ENCODE data around the gene RHBDD2. TPM values are rescaled to one million over a fixed set of nuclear protein-coding genes. Genes with fewer than 3 reads are reported as not detected.
"Not testable (repeated sequence)": the region's sequence is repeated elsewhere in the genome, so short reads cannot be mapped to it uniquely, and the experiment has no call there.

RHBDD2 gene
- total RNA-seq, 1 donor from 2014 or later = 32.8 TPM

- intact Hi-C loops (cut with micrococcal nuclease) = no loop called here
- H3K9me3 Mint-ChIP-seq = no peaks in the 10 kb centered on the region
- ChIA-PET CTCF (interaction anchor here (0.6 to 4.0 kb wide), 2 partner anchors 152 to 1695 kb away, joined by 3 to 57 read pairs; no protein-coding TSS in a partner anchor), POLR2A (no interaction called here)
- H3K27ac Mint-ChIP-seq = no peak overlapping the region
- no peak overlapping the region for H3K4me3 Mint-ChIP-seq
- H3K27me3 Mint-ChIP-seq = peaks cover 16% of the 10 kb centered on the region
- H3K36me3 Mint-ChIP-seq (ENCODE audit: low read depth) = no peaks in the 10 kb centered on the region
- ATAC-seq (ENCODE audit: low read depth) (no peak), DNase-seq (no peak)
- TF ChIP-seq CTCF (IDR thresholded peaks at IDR 0.05) = no peak
- no peaks in the 10 kb centered on the region for H3K4me1 Mint-ChIP-seq
These were observed 10.7 kb upstream of the RHBDD2 start for GRCh38 chr7:75868153-75868552.

GRCh38 chr7:75869776-75870379 is 9.0 kb upstream of the RHBDD2 start:
- POLR2A ChIA-PET = no interaction called here
- no peaks in the 10 kb centered on the region for H3K36me3 Mint-ChIP-seq (ENCODE audit: low read depth)
- ATAC-seq (ENCODE audit: low read depth) = no peak
- H3K27me3 Mint-ChIP-seq = peaks cover 11% of the 10 kb centered on the region
- no peaks in the 10 kb centered on the region for H3K4me1 Mint-ChIP-seq
- intact Hi-C loops (cut with micrococcal nuclease) = no loop called here
- TF ChIP-seq CTCF (IDR thresholded peaks at IDR 0.05) = no peak
- DNase-seq = no peak
- no peak overlapping the region for H3K4me3 Mint-ChIP-seq
- CTCF ChIA-PET = interaction anchor here (2.0 kb wide), 1 partner anchor 150 kb away, joined by 11 read pairs; no protein-coding TSS in a partner anchor
- no peak overlapping the region for H3K27ac Mint-ChIP-seq
- H3K9me3 Mint-ChIP-seq = no peaks in the 10 kb centered on the region

- ChIA-PET POLR2A (no interaction called here), CTCF (interaction anchor here (2.0 kb wide), 1 partner anchor 149 kb away, joined by 11 read pairs; no protein-coding TSS in a partner anchor)
- DNase-seq (no peak), ATAC-seq (ENCODE audit: low read depth) (no peak)
- H3K27me3 Mint-ChIP-seq = peaks cover 8% of the 10 kb centered on the region
- no peak overlapping the region for H3K4me3 Mint-ChIP-seq
- no peak overlapping the region for H3K27ac Mint-ChIP-seq
- TF ChIP-seq CTCF (IDR thresholded peaks at IDR 0.05) = no peak
- no peaks in the 10 kb centered on the region for H3K36me3 Mint-ChIP-seq (ENCODE audit: low read depth)
- H3K4me1 Mint-ChIP-seq = no peaks in the 10 kb centered on the region
- intact Hi-C loops (cut with micrococcal nuclease) = no loop called here
- no peaks in the 10 kb centered on the region for H3K9me3 Mint-ChIP-seq
These were observed 8.2 kb upstream of the RHBDD2 start for GRCh38 chr7:75870557-75871161.

- ChIA-PET CTCF (no interaction called here), POLR2A (no interaction called here)
- intact Hi-C loops (cut with micrococcal nuclease) = no loop called here
- DNase-seq (no peak), ATAC-seq (ENCODE audit: low read depth) (no peak)
- Mint-ChIP-seq H3K36me3 (ENCODE audit: low read depth) (no peaks in the 10 kb centered on the region), H3K4me3 (no peak overlapping the region), H3K27me3 (peaks cover 2% of the 10 kb centered on the region), H3K9me3 (no peaks in the 10 kb centered on the region), H3K4me1 (no peaks in the 10 kb centered on the region), H3K27ac (no peak overlapping the region)
- TF ChIP-seq CTCF (IDR thresholded peaks at IDR 0.05) = no peak
These were observed 6.6 kb upstream of the RHBDD2 start for GRCh38 chr7:75872073-75872782.

- ATAC-seq (ENCODE audit: low read depth); H3K27me3 Mint-ChIP-seq; H3K4me1 Mint-ChIP-seq; CTCF ChIA-PET; H3K4me3 Mint-ChIP-seq; H3K9me3 Mint-ChIP-seq; DNase-seq; H3K36me3 Mint-ChIP-seq (ENCODE audit: low read depth); intact Hi-C loops (cut with micrococcal nuclease); H3K27ac Mint-ChIP-seq: not testable (repeated sequence)
- POLR2A ChIA-PET = interaction anchor here (0.7 kb wide), 1 partner anchor 64 kb away, joined by 3 read pairs; no protein-coding TSS in a partner anchor
These were observed 4.7 kb upstream of the RHBDD2 start for GRCh38 chr7:75874180-75874579.
